Measurements from ENCODE around the gene PAXX. TPM values are rescaled to one million over a fixed set of nuclear protein-coding genes. Genes with fewer than 3 reads are reported as not detected.
A peak's percentile ranks its signal among the peaks of the same experiment; 100 is the strongest.

The PAXX gene
- total and polyA plus RNA-seq, 2 donors (not counting 1 experiment from before 2014, with no cell fraction given), result 6.1 to 13.7 TPM

DNA sequence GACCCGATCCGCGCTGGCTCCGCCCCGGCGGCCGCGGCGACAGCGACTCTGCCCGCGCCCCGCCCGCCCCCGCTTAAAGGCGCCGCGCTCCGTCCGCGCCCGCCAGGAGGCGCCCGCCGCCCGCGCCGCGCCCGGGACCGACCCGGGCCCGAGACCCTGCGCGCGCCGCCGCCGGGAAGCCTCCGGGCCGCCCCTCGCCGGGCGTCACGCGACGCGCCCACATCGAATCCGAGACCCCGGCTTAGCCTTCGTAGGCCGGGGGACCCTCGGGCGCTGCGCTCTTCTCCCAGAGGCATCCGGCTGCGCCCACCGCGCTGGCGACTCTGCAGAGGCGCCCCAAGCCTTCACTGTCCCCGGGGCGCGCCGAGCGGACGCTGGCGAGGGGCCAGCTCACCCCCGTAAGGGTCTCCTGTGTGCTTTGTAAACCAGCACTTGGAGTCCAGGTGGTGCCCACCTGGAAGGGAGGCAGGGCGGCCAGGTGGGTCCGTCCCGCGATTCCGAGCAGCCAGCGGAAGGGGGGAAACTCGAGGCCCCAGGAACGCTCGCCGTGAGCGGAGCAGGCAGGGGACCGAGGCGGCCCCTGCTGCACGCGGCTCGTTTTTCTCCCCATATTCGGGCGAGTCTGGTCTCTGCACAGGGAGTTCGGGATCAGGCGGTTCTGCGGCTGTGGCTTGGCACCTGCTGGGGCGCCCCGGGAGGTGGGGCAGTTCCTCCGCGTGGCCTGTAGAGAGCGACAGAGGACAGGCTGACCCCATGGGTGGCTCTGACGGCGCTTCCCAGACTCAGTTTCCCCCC, 36.2 kb downstream of the PAXX start:
- no peak overlapping the region for H3K9ac ChIP-seq (ENCODE audit: insufficient read depth, low read length)
- H3K79me2 ChIP-seq (ENCODE audit: control insufficient read depth, insufficient read depth, low read length), result no peaks in the 10 kb centered on the region
- peak overlapping the region; percentile 81 for H3K4me2 ChIP-seq (ENCODE audit: extremely low read depth, insufficient read depth, low read length)
- H3K27ac ChIP-seq (ENCODE audit: insufficient read depth, low read length), result no peak overlapping the region
- DNase-seq (ENCODE audit: low read depth in 2 of 2), result no peak
- H3K36me3 ChIP-seq (ENCODE audit: control insufficient read depth, insufficient read depth, low read length), result no peaks in the 10 kb centered on the region
- H3K4me3 ChIP-seq (replicated peaks in 1 of 4; ENCODE audit: control extremely low read depth in 1 of 4, insufficient read depth in 1 of 4, low read depth in 3 of 4, low read length in 4 of 4), result peak overlapping the region; percentile 10 to 64 (median 29)
- H2AFZ ChIP-seq (ENCODE audit: low read length), result no peak overlapping the region
- no peaks in the 10 kb centered on the region for H3K9me3 ChIP-seq (ENCODE audit: control insufficient read depth, insufficient read depth, low read depth, low read length)
- H3K4me1 ChIP-seq (ENCODE audit: control insufficient read depth, extremely low read depth, insufficient read depth, low read length), result peaks cover 4% of the 10 kb centered on the region
- H4K20me1 ChIP-seq (ENCODE audit: control insufficient read depth, extremely low read depth, insufficient read depth, low read length), result no peaks in the 10 kb centered on the region
- TF ChIP-seq EZH2 (IDR thresholded peaks at IDR 0.05; ENCODE audit: low read length, missing control alignments), result no peak
- TF ChIP-seq, protein P1, sequence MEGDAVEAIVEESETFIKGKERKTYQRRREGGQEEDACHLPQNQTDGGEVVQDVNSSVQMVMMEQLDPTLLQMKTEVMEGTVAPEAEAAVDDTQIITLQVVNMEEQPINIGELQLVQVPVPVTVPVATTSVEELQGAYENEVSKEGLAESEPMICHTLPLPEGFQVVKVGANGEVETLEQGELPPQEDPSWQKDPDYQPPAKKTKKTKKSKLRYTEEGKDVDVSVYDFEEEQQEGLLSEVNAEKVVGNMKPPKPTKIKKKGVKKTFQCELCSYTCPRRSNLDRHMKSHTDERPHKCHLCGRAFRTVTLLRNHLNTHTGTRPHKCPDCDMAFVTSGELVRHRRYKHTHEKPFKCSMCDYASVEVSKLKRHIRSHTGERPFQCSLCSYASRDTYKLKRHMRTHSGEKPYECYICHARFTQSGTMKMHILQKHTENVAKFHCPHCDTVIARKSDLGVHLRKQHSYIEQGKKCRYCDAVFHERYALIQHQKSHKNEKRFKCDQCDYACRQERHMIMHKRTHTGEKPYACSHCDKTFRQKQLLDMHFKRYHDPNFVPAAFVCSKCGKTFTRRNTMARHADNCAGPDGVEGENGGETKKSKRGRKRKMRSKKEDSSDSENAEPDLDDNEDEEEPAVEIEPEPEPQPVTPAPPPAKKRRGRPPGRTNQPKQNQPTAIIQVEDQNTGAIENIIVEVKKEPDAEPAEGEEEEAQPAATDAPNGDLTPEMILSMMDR (conservative IDR thresholded peaks at IDR 0.05 in 1 of 2, IDR thresholded peaks at IDR 0.05 in 1 of 2; ENCODE audit: low read depth in 1 of 2, low read length in 2 of 2), result peak in 1 of 2 donors; percentile 34
- no peaks in the 10 kb centered on the region for H3K27me3 ChIP-seq (ENCODE audit: control insufficient read depth, insufficient read depth, low read length)

GRCh38 chr9:137029058-137029936, 37.1 kb downstream of the PAXX start:
- Histone ChIP-seq H3K9ac (ENCODE audit: insufficient read depth, low read length) (no peak overlapping the region), H3K4me2 (ENCODE audit: extremely low read depth, insufficient read depth, low read length) (no peak overlapping the region)
- DNase-seq (ENCODE audit: low read depth in 2 of 2), result peak; percentile 26 to 41

More at GRCh38 chr9:137029058-137029936, 37.1 kb downstream of the PAXX start:
- no peaks in the 10 kb centered on the region for H3K9me3 ChIP-seq (ENCODE audit: control insufficient read depth, insufficient read depth, low read depth, low read length)
- H3K4me3 ChIP-seq (replicated peaks in 1 of 4; ENCODE audit: control extremely low read depth in 1 of 4, insufficient read depth in 1 of 4, low read depth in 3 of 4, low read length in 4 of 4), result peak overlapping the region in 1 of 4 experiments; percentile 64
- TF ChIP-seq, protein P1 (conservative IDR thresholded peaks at IDR 0.05 in 1 of 2, IDR thresholded peaks at IDR 0.05 in 1 of 2; ENCODE audit: low read depth in 1 of 2, low read length in 2 of 2), result peak; percentile 78 to 92
- TF ChIP-seq EZH2 (IDR thresholded peaks at IDR 0.05; ENCODE audit: low read length, missing control alignments), result no peak
- no peaks in the 10 kb centered on the region for H3K36me3 ChIP-seq (ENCODE audit: control insufficient read depth, insufficient read depth, low read length)
- peaks cover 4% of the 10 kb centered on the region for H3K4me1 ChIP-seq (ENCODE audit: control insufficient read depth, extremely low read depth, insufficient read depth, low read length)
- H4K20me1 ChIP-seq (ENCODE audit: control insufficient read depth, extremely low read depth, insufficient read depth, low read length), result no peaks in the 10 kb centered on the region
- H2AFZ ChIP-seq (ENCODE audit: low read length), result no peak overlapping the region
- H3K27me3 ChIP-seq (ENCODE audit: control insufficient read depth, insufficient read depth, low read length), result no peaks in the 10 kb centered on the region
- H3K27ac ChIP-seq (ENCODE audit: insufficient read depth, low read length), result no peak overlapping the region
- no peaks in the 10 kb centered on the region for H3K79me2 ChIP-seq (ENCODE audit: control insufficient read depth, insufficient read depth, low read length)
